Vagina (tissue), 2 donors: ENCODE results near the gene ETNK2.

Experiments used
- POLR2A ChIP-seq, 2 donors: fragments of 450-650 bp; IDR thresholded peaks; one replicate each; pipeline ENCODE4 v1.6.1; 2017; ENCODE audit warnings: antibody characterized with exemption in 2 of 2, mild to moderate bottlenecking in 2 of 2, moderate library complexity in 2 of 2
- POLR2AphosphoS5 ChIP-seq, 2 donors: sonication (generic); formaldehyde crosslinking; IDR thresholded peaks; one replicate each; pipeline ENCODE4 v1.9.0; 2017; ENCODE audit warnings: antibody characterized with exemption in 2 of 2, mild to moderate bottlenecking in 2 of 2, low read depth in 1 of 2; ENCODE audit not compliant: insufficient read depth in 1 of 2
- TF ChIP-seq, protein P1 (sequence below), 3 experiments: fragments of 450-650 bp in 2 of 3; fragments of 200-600 bp in 1 of 3; sonication (generic) in 1 of 3; IDR thresholded peaks; one replicate each; pipeline ENCODE4 v1.5.1; 2017 to 2019; ENCODE audit warnings: antibody characterized with exemption in 3 of 3, mild to moderate bottlenecking in 2 of 3, moderate library complexity in 2 of 3

GRCh38 chr1:204141131-204141530 lies 10.7 kb downstream of the ETNK2 start:
- no peak for TF ChIP-seq POLR2AphosphoS5 (IDR thresholded peaks at IDR 0.05; ENCODE audit: insufficient read depth in 1 of 2, low read depth in 1 of 2)
- TF ChIP-seq, protein P1, sequence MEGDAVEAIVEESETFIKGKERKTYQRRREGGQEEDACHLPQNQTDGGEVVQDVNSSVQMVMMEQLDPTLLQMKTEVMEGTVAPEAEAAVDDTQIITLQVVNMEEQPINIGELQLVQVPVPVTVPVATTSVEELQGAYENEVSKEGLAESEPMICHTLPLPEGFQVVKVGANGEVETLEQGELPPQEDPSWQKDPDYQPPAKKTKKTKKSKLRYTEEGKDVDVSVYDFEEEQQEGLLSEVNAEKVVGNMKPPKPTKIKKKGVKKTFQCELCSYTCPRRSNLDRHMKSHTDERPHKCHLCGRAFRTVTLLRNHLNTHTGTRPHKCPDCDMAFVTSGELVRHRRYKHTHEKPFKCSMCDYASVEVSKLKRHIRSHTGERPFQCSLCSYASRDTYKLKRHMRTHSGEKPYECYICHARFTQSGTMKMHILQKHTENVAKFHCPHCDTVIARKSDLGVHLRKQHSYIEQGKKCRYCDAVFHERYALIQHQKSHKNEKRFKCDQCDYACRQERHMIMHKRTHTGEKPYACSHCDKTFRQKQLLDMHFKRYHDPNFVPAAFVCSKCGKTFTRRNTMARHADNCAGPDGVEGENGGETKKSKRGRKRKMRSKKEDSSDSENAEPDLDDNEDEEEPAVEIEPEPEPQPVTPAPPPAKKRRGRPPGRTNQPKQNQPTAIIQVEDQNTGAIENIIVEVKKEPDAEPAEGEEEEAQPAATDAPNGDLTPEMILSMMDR (IDR thresholded peaks at IDR 0.05) = no peak
- TF ChIP-seq POLR2A (IDR thresholded peaks at IDR 0.05) = no peak
